Measurements from ENCODE around the gene FBXO30.

DNA sequence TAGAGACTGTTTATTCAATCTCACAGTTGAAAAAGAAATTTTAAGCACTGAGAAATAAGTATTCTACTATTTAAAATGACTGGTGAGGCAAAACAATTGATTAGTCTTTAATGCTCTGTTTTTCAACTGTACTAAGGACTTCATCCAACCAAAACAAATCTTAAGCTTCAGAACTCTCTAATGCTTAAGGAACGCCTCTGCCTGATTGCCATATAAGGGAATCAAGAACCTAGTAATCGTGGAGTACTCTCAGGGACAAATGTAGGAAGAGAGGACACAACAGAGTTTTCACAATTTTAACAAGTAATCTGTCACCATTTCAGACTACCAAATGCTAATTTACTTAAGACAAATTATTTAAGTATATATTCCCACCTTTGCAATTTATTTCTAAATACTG, 16.1 kb downstream of the FBXO30 start:
- TF ChIP-seq, protein P1, sequence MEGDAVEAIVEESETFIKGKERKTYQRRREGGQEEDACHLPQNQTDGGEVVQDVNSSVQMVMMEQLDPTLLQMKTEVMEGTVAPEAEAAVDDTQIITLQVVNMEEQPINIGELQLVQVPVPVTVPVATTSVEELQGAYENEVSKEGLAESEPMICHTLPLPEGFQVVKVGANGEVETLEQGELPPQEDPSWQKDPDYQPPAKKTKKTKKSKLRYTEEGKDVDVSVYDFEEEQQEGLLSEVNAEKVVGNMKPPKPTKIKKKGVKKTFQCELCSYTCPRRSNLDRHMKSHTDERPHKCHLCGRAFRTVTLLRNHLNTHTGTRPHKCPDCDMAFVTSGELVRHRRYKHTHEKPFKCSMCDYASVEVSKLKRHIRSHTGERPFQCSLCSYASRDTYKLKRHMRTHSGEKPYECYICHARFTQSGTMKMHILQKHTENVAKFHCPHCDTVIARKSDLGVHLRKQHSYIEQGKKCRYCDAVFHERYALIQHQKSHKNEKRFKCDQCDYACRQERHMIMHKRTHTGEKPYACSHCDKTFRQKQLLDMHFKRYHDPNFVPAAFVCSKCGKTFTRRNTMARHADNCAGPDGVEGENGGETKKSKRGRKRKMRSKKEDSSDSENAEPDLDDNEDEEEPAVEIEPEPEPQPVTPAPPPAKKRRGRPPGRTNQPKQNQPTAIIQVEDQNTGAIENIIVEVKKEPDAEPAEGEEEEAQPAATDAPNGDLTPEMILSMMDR (IDR thresholded peaks at IDR 0.05; ENCODE audit: low read depth, low read length) = no peak
- TF ChIP-seq POLR2A (IDR thresholded peaks at IDR 0.05; ENCODE audit: extremely low read depth, insufficient read length) (no peak), MYC (IDR thresholded peaks at IDR 0.05; ENCODE audit: low read depth, low read length) (no peak)
- TF ChIP-seq, protein P2, sequence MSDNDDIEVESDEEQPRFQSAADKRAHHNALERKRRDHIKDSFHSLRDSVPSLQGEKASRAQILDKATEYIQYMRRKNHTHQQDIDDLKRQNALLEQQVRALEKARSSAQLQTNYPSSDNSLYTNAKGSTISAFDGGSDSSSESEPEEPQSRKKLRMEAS (IDR thresholded peaks at IDR 0.05; ENCODE audit: low read depth, low read length) = no peak

Measured in NB4 (cell line).